ENCODE measurements around the gene C22orf23.

The C22orf23 gene

GRCh38 chr22:37953437-37954179 lies at the start of gene C22orf23, which contains the start of gene POLR2F:
TSS of gene C22orf23 (minus strand) at chr22:37953601. CDS start at chr22:37953149, 452 bp downstream.
TSS of gene POLR2F (plus strand) at chr22:37953699. CDS start at chr22:37953788, 89 bp downstream.
- peak within 1 kb of the TSS; percentile 94 for H3K4me3 ChIP-seq (ENCODE audit: low read depth, low read length)
- no peak for TF ChIP-seq CTCF (IDR thresholded peaks at IDR 0.05; ENCODE audit: low read depth, low read length)

DNA sequence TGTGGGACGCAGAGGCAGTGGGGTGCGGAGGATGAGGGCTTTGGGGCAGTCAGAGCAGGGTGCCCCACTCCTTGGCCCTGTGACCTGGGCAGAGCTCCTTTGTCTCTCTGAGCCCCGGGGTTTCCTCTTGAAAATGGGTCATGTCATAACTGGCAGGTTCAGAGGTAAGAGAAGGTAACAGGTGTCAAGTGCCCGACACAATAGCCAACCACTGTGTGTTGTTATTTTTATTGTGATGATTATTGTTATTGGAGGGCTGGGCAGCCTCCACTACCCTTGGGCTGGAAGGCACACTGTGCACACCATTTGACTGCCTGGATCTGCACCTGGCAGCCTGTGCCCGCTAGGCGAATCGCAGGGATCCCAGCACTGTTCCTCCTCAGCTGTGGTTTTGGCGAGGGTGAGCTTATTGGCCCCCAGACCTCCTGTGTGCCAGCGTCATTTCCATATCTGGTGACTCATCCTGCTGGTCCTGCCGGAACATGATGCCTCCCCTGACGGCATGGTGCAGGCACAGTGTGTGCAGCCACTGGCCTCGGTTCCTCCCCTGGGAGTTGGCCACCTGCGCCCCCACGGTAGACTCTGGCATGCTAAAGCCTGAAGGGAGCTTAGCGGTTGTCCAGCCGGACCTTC lies 46.4 kb upstream of the C22orf23 start:
- no peak for TF ChIP-seq CTCF (IDR thresholded peaks at IDR 0.05; ENCODE audit: low read depth, low read length)
- H3K4me3 ChIP-seq (ENCODE audit: low read depth, low read length): no peak overlapping the region

DNA sequence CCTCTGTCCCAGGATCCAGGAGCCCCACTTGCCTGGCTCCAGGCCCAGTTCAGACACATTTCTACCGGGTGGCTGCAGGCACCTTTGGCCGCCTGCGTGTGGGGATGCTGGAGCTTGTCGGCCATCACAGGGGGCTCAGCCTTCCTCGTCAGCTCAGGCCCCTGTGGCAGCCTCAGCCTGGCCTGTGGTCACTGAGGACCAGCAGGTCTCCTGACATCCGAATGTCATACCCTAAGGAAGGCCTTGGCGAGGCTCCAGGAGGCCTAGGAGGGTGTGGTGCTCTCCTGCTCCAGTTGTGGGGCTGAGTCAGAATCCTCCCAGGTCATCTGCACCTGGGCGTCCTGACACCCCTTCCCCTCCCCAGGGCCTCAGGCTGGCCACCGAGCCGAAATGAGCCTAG lies 45.8 kb upstream of the C22orf23 start:
- H3K4me3 ChIP-seq (ENCODE audit: low read depth, low read length): no peak overlapping the region
- TF ChIP-seq CTCF (IDR thresholded peaks at IDR 0.05; ENCODE audit: low read depth, low read length): no peak

DNA sequence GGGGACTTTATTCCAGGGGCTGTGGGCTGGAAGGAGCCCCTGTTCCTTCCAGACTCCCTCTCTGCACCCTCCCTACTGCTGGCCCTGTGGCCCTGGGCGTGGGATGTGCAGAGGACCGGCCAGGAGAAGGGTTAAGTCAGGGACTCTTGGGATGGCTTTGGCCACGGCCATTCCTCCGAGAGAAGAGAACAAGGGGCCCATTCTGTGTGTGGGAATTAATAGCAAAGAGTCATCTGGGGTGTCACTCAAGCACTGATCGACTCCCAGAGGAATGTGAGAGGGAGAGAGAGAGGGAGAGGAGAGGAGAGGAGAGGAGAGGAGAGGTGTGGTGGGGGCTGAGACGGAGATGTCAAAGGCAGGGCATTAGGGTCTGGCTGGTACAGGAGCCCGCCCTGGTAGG lies 45.1 kb upstream of the C22orf23 start:
- no peak overlapping the region for H3K4me3 ChIP-seq (ENCODE audit: low read depth, low read length)

GRCh38 chr22:37996515-37997246 lies 43.3 kb upstream of the C22orf23 start:
- H3K4me3 ChIP-seq (ENCODE audit: low read depth, low read length): no peak overlapping the region
- TF ChIP-seq CTCF (IDR thresholded peaks at IDR 0.05; ENCODE audit: low read depth, low read length): no peak

More for the DNA sequence above, 45.1 kb upstream of the C22orf23 start:
- TF ChIP-seq CTCF (IDR thresholded peaks at IDR 0.05; ENCODE audit: low read depth, low read length): no peak

DNA sequence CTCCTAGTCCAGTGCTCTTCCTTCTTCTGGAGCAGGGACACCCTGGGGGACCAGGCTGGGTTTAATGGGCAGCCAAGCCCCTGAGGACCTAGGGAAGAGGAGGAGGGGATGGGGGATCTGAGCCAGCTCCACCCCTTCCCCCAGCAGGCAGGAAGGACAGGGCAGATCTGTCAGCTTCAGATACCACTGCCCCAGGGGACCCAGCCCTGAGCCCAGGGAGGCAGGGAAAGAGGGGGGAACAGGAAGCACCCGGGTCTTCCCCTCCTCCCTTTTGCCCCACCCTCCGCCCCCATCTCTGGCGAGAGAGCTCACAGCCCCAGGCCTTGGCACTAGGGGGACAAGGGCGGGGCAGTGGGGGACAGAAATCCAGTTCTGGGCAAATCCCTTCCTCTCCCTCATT lies 42.7 kb upstream of the C22orf23 start:
- no peak for TF ChIP-seq CTCF (IDR thresholded peaks at IDR 0.05; ENCODE audit: low read depth, low read length)
- H3K4me3 ChIP-seq (ENCODE audit: low read depth, low read length): no peak overlapping the region
